Measurements from ENCODE around the gene INSL3. TPM values are rescaled to one million over a fixed set of nuclear protein-coding genes. Genes with fewer than 3 reads are reported as not detected.
A peak's percentile ranks its signal among the peaks of the same experiment; 100 is the strongest.

INSL3 gene
- total and polyA plus RNA-seq, 2 of the 13 experiments (the other 11 are each of a cell fraction or from before 2014, with no cell fraction given): 0.30 TPM; not detected in 1

GRCh38 chr19:17847538-17848366 is 26.4 kb upstream of the INSL3 start, which contains the start of gene JAK3 (continued):
- no peak for TF ChIP-seq ZNF740 (CRISPR knock-in tag; IDR thresholded peaks at IDR 0.05)
- TF ChIP-seq EED (CRISPR knock-in tag; IDR thresholded peaks at IDR 0.05): no peak
- peak; percentile 69; the same call in 1 of the 2 replicates for TF ChIP-seq ZNF281 (CRISPR knock-in tag; IDR thresholded peaks at IDR 0.05; ENCODE audit: borderline replicate concordance)
- no peak for TF ChIP-seq KDM1A (CRISPR knock-in tag; IDR thresholded peaks at IDR 0.05)
- TF ChIP-seq ZSCAN12 (CRISPR knock-in tag; IDR thresholded peaks at IDR 0.05): no peak
- no peak for TF ChIP-seq ZNF275 (CRISPR knock-in tag; IDR thresholded peaks at IDR 0.05; ENCODE audit: borderline replicate concordance)
- TF ChIP-seq AKNA (CRISPR knock-in tag; IDR thresholded peaks at IDR 0.05; ENCODE audit: borderline replicate concordance): no peak
- TF ChIP-seq ZNF567 (CRISPR knock-in tag; IDR thresholded peaks at IDR 0.05; ENCODE audit: borderline replicate concordance): no peak
- no peak for TF ChIP-seq DBP (CRISPR knock-in tag; IDR thresholded peaks at IDR 0.05; ENCODE audit: not compliant biosample characterization)
- TF ChIP-seq ZNF343 (CRISPR knock-in tag; IDR thresholded peaks at IDR 0.05): 0 out of 2 replicates have a peak, but pooled peaks have one; percentile 31
- 0 out of 2 replicates have a peak, but pooled peaks have one; percentile 28 for TF ChIP-seq ZNF777 (CRISPR knock-in tag; IDR thresholded peaks at IDR 0.05)
- no peak for TF ChIP-seq SNAPC4 (CRISPR knock-in tag; IDR thresholded peaks at IDR 0.05)
